22Rv1 (cell line): Measurements from ENCODE around the gene NUP188.

Source experiments
- CTCF ChIP-seq: fragments of 450-650 bp; IDR thresholded peaks from 2 replicates; pipeline ENCODE4 v1.5.1; 2017; ENCODE audit warnings: mild to moderate bottlenecking
- ZFX ChIP-seq: fragments of 450-650 bp; IDR thresholded peaks from 2 replicates; pipeline ENCODE4 v1.6.1; 2017; ENCODE audit warnings: antibody characterized with exemption, borderline replicate concordance

- TF ChIP-seq CTCF = no peak
- TF ChIP-seq ZFX = no peak
Measured at GRCh38 chr9:129042016-129042415, 94.5 kb downstream of the NUP188 start.
